ENCODE data around the gene RBM33. TPM values are rescaled to one million over a fixed set of nuclear protein-coding genes. Genes with fewer than 3 reads are reported as not detected.

The RBM33 gene
- polyA plus RNA-seq, 1 donor (not counting 4 experiments of a cell fraction or from before 2014, with no cell fraction given), result 8.9 TPM

DNA sequence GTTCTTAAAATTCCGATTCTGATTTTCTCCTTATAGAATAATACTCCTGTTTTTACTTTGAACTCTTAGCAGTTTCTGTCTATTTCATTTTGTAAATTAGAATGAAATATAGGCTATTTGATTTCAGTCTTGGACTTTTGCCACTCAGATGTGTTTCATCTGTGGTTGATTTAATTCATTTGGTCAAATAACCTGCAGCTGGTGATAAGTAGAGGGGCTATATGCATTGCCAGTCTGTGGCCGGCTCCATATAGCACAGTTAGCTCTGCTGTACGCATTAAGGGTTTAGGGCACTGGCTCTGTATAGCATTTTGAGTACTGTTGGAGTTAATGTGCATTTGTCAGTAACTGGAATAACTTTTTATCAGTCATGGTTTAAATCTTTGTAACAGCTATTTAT lies 35.7 kb downstream of the RBM33 start:
- Histone ChIP-seq H3K79me2 (ENCODE audit: control insufficient read depth, insufficient read depth, low read length) (peaks cover 54% of the 10 kb centered on the region), H3K9ac (ENCODE audit: control insufficient read depth, extremely low read depth, insufficient read depth, low read length) (no peak overlapping the region), H4K20me1 (ENCODE audit: control insufficient read depth, extremely low read depth, insufficient read depth, low read length) (no peaks in the 10 kb centered on the region), H3K9me1 (ENCODE audit: control insufficient read depth, extremely low read depth, insufficient read depth, low read length) (peaks cover 2% of the 10 kb centered on the region), H3K27me3 (ENCODE audit: control insufficient read depth, extremely low read depth, insufficient read depth, low read length) (no peaks in the 10 kb centered on the region), H2AFZ (ENCODE audit: control insufficient read depth, low read length) (no peak overlapping the region), H3K4me1 (ENCODE audit: control insufficient read depth, extremely low read depth, insufficient read depth, low read length) (peaks cover 15% of the 10 kb centered on the region), H3K27ac (ENCODE audit: control insufficient read depth, insufficient read depth, low read length) (no peak overlapping the region), H3K4me3 (ENCODE audit: control insufficient read depth in 2 of 3, extremely low read depth in 1 of 3, insufficient read depth in 2 of 3, low read depth in 1 of 3, low read length in 3 of 3) (no peak overlapping the region), H3K36me3 (ENCODE audit: control insufficient read depth in 2 of 2, extremely low read depth in 1 of 2, insufficient read depth in 2 of 2, low read length in 2 of 2) (peaks cover 6 to 8% of the 10 kb centered on the region in 2 experiments), H3K9me3 (ENCODE audit: control insufficient read depth, low read depth, low read length) (no peaks in the 10 kb centered on the region), H3K4me2 (ENCODE audit: control insufficient read depth, extremely low read depth, insufficient read depth, low read depth, low read length) (no peak overlapping the region)
- dilution Hi-C loops (cut with MboI; ENCODE audit: extremely low pct_ligation_motif_present, low sequenced_read_pairs), result no loop called here
- TF ChIP-seq EZH2 (IDR thresholded peaks at IDR 0.05; ENCODE audit: low read length), result no peak
- TF ChIP-seq, protein P1, sequence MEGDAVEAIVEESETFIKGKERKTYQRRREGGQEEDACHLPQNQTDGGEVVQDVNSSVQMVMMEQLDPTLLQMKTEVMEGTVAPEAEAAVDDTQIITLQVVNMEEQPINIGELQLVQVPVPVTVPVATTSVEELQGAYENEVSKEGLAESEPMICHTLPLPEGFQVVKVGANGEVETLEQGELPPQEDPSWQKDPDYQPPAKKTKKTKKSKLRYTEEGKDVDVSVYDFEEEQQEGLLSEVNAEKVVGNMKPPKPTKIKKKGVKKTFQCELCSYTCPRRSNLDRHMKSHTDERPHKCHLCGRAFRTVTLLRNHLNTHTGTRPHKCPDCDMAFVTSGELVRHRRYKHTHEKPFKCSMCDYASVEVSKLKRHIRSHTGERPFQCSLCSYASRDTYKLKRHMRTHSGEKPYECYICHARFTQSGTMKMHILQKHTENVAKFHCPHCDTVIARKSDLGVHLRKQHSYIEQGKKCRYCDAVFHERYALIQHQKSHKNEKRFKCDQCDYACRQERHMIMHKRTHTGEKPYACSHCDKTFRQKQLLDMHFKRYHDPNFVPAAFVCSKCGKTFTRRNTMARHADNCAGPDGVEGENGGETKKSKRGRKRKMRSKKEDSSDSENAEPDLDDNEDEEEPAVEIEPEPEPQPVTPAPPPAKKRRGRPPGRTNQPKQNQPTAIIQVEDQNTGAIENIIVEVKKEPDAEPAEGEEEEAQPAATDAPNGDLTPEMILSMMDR (optimal IDR thresholded peaks at IDR 0.05 in 1 of 3, IDR thresholded peaks at IDR 0.05 in 1 of 3, conservative IDR thresholded peaks at IDR 0.05 in 1 of 3; ENCODE audit: extremely low read depth in 1 of 3, insufficient read depth in 2 of 3, low read length in 3 of 3), result no peak
- DNase-seq (ENCODE audit: low read depth, low spot score) (no peak), FAIRE-seq (no peak)

DNA sequence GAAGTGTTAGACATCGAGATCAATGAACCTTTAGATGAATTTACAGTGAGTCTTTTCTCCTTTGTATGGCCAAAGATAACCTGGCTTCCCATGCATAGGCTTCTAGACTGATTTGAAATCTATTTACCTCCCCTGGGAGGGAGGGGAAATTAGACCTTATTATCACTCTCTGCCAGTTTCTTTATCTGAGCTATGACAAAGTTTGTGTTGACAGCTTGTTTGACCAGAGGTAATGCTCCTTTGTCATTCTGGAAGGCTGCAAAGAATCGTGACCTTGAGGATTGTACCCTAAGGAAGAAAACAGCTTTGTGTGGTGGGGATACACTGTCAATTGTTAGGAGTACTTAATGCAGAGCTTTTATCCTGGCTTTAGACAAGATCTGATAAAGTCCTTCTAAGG lies 36.4 kb downstream of the RBM33 start:
- DNase-seq (ENCODE audit: low read depth, low spot score) (no peak), FAIRE-seq (no peak)
- Histone ChIP-seq H3K9me1 (ENCODE audit: control insufficient read depth, extremely low read depth, insufficient read depth, low read length) (peaks cover 2% of the 10 kb centered on the region), H3K27me3 (ENCODE audit: control insufficient read depth, extremely low read depth, insufficient read depth, low read length) (no peaks in the 10 kb centered on the region), H2AFZ (ENCODE audit: control insufficient read depth, low read length) (no peak overlapping the region), H3K4me3 (ENCODE audit: control insufficient read depth in 2 of 3, extremely low read depth in 1 of 3, insufficient read depth in 2 of 3, low read depth in 1 of 3, low read length in 3 of 3) (no peak overlapping the region), H3K9me3 (ENCODE audit: control insufficient read depth, low read depth, low read length) (no peaks in the 10 kb centered on the region), H3K27ac (ENCODE audit: control insufficient read depth, insufficient read depth, low read length) (no peak overlapping the region), H3K36me3 (ENCODE audit: control insufficient read depth in 2 of 2, extremely low read depth in 1 of 2, insufficient read depth in 2 of 2, low read length in 2 of 2) (peaks cover 6 to 12% of the 10 kb centered on the region in 2 experiments), H3K9ac (ENCODE audit: control insufficient read depth, extremely low read depth, insufficient read depth, low read length) (no peak overlapping the region), H3K4me2 (ENCODE audit: control insufficient read depth, extremely low read depth, insufficient read depth, low read depth, low read length) (no peak overlapping the region), H3K4me1 (ENCODE audit: control insufficient read depth, extremely low read depth, insufficient read depth, low read length) (peaks cover 12% of the 10 kb centered on the region), H4K20me1 (ENCODE audit: control insufficient read depth, extremely low read depth, insufficient read depth, low read length) (no peaks in the 10 kb centered on the region), H3K79me2 (ENCODE audit: control insufficient read depth, insufficient read depth, low read length) (peaks cover 61% of the 10 kb centered on the region)
- dilution Hi-C loops (cut with MboI; ENCODE audit: extremely low pct_ligation_motif_present, low sequenced_read_pairs), result no loop called here
- TF ChIP-seq EZH2 (IDR thresholded peaks at IDR 0.05; ENCODE audit: low read length), result no peak
- TF ChIP-seq, protein P1 (optimal IDR thresholded peaks at IDR 0.05 in 1 of 3, IDR thresholded peaks at IDR 0.05 in 1 of 3, conservative IDR thresholded peaks at IDR 0.05 in 1 of 3; ENCODE audit: extremely low read depth in 1 of 3, insufficient read depth in 2 of 3, low read length in 3 of 3), result no peak
